HUDEP-2 (cell line): ENCODE measurements around the gene APOBEC3H.
"Not testable (repeated sequence)": the region's sequence is repeated elsewhere in the genome, so short reads cannot be mapped to it uniquely, and the experiment has no call there.

Experiments used
- DNase-seq, 76 experiments: peaks; one replicate each; lab custom pipeline; 2025; ENCODE audit not compliant: unreplicated experiment in 76 of 76; lab: John Stamatoyannopoulos, UW

APOBEC3H gene

DNA sequence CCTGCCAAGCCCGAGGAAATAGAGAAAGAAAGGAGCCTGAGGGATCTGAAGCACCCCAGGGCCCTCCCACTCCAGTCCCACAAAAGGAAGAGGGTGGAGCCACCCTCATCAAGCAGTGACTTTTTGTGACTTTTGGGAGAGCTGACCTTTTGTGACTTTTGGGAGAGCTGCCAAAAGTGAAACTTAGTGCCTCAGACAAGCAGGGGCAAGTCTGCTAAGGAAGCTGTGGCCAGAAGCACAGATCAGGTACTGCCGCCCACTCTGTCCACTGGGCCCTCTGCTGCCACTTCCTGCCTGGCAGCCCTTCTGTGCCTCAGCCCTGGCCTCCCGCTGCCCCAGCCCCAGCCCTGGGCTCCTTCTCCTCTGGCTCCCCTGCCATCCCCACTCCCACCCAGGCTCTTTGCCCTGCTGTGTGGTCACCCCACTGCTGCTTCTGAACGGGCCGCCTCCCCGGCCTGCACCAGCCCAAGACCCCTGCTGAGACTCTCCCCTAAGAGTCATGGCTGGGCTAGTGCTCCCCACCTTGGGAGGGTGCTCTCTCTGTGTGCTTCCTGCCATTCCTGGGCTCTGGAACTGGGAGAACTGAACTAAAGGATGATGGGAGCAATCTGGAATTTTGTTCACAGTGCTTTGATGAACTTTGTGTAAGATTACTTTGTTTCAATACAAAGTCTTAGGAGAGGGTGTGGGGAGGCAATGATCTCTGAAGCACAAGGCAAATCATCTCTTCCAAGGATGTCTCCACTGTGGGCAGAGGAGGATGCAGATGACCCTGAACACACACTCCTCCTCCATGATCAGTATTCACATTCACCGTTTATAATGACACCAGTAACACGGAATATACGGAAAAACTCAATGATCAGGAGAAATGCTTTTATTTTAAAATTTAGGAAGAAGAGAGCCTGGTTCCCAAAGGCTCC lies at the start of gene APOBEC3H:
TSS of gene APOBEC3H (plus strand) at position 147 of the 923 bp plus-strand sequence. CDS start 3,035 bp downstream, outside the sequence.
- DNase-seq: peak in 26 of 76 experiments; percentile 8 to 69 (median 26)

DNA sequence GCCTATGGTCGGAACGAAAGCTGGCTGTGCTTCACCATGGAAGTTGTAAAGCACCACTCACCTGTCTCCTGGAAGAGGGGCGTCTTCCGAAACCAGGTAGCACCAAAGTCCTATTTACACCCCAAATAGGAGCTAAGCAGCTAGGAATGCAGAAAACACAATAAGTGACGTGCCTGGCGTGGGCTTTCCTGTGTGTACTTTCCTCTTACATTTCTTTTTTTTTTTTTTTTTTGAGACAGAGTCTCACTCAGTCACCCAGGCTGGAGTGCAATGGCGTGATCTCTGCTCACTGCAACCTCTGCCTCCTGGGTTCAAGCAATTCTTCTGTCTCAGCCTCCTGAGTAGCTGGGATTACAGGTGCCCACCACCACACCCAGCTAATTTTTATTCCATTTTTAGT lies 47.6 kb upstream of the APOBEC3H start:
- DNase-seq: not testable (repeated sequence)

DNA sequence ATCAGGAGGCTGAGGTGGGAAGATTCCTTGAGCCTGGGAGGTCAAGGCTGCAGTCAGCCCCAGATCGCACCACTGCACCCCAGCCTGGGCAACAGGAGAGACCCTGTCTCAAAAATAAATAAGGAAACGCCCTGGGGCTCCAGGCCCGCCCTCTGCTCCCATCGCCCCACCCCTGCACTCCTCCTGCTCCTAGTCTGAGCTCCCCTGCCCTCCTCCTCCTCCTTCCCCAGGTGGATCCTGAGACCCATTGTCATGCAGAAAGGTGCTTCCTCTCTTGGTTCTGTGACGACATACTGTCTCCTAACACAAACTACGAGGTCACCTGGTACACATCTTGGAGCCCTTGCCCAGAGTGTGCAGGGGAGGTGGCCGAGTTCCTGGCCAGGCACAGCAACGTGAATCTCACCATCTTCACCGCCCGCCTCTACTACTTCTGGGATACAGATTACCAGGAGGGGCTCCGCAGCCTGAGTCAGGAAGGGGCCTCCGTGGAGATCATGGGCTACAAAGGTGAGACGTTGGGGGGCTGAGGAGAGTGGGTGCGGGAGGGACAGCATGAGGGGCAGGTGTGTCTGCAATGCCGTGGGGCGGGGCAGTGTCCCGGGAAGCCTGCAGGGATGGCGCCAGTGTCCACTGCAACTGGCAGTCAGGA lies 45.1 kb upstream of the APOBEC3H start:
- not testable (repeated sequence) for DNase-seq

DNA sequence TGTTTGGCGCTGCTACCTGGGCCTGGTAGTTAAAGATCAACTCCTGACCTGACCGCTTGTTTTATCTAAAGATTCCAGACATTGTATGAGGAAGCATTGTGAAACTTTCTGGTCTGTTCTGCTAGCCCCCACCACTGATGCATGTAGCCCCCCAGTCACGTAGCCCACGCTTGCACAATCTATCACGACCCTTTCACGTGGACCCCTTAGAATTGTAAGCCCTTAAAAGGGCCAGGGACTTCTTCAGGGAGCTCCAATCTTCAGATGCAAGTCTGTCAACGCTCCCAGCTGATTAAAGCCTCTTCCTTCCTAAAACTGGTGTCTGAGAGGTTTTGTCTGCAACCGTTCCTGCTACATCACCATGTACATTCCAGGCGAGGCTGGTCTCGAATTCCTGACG lies 41.4 kb upstream of the APOBEC3H start:
- no peak for DNase-seq

DNA sequence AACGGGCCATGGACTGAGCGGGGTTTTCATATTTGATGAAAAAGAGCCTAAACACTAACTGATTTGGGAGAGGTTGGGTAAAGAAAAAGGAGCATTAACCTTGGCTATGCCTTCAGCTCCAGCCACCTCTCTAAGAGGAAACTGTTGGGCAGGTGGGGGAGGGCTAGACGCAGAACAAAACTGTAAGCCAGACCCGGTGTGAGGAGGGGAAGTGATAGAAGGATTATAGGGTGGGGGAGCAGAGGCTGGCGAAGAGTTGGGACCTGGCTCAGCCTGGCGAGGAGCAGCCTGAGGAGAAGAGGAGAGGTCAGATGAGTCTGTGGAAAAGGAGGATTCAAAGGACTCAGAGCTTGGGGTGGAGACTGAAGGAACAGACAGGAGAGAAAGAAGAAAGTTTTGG lies 35.8 kb upstream of the APOBEC3H start:
- DNase-seq: not testable (repeated sequence)

DNA sequence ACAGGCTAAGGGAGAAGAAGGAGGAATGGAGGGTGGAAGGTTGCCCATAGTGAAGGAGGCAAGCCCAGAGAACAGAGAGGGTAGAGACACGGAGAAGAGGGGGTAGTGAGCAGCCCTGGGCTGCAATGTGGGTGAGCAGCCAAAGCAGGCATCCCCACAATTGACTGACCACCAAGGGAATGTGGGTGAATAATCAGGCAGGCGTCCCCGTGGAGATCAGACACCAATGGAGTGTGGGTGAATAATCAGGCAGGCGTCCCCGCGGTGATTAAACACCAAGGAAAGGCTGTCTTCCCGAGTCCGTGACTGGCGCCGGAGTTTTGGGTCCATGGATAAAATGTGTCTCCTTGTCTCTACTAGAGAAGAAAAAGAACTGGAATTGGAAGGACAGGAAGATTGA lies 35.1 kb upstream of the APOBEC3H start:
- DNase-seq: not testable (repeated sequence)

DNA sequence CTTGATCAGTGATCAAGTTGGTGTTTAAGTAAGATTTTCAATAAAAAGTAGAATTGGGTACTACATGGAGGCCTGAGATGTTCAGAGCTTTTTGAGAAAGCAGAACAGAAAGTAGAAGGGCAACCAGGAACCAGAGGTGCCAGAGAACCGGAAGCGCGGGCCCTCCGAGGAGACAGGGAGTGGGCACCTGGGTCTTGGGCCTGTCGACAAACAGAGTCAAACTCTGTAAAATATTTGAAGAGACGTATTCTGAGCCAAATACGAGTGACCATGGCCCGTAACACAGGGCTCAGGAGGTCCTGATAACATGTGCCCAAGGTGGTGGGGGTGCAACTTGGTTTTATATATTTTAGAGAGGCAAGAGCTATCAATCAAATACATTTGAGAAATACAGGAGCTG lies 33.1 kb upstream of the APOBEC3H start:
- DNase-seq: not testable (repeated sequence)

DNA sequence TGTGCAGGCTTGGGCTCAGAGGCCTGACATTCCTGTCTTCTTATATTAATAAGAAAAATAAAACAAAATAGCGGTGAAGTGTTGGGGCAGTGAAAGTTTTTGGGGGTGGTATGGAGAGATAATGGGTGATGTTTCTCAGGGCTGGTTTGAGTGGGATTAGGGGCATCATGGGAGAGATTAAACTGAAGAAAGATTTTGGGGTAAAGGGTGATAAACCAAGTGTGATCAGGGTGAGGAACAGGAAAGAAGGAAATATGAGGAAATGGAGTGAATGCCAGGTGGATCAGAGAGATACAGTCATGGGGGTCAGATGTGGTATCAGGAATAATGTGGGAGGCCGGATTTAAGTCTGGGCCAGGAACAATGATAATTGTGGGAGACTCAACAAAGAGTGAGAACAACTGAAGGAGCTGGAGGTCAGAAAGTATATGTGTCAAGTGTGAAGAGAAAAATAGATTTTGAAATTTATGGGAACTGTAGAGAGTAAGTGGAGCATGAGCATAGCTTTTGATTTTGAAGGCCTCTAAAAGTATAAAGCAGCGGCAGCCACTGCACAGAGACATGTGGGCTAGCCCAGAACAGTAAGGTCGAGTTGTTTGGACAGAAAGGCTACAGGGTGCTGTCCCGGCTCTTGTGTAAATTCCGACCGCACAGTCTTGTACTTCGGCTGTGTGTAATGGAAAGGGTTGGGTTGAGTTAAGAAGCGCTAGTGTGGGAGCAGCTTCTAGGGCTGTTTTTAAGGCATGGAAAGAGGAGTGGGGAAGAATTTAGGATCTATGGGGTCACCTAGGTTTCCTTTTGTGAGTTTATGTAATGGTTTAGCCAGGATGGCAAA lies 30.4 kb upstream of the APOBEC3H start:
- not testable (repeated sequence) for DNase-seq

DNA sequence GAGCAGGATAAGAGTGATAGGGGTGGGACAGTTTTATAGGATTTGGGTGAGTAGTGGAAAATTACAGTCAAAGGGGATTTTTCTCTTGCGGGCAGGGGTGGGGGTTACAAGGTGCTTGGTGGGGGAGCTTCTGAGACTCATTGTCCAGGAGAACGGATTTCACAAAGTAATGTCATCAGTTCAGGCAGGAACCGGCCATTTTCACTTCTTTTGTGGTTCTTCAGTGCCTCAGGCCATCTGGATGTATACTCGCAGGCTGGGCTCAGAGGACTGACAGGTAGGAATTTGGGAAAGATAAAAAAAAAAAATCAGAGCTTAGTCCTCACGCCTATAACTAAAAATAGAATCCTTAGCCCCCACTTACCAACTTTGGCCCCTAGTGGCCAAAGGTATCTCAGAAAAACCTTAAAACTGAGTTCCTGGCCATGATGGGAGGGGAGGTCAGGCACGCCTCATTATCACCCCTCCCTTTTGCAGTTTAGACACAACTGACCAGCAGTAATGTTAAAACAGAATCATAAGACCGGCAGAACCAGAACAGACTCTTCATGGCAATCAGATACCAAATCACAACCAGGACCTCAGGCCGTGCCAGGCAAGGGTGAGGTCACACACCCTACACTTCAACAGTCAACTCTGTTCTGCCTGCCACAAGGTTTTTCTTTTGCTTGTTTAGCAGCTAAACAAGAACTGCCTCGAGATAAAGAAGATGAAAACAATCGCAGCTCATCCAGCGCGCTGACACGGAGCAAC lies 28.8 kb upstream of the APOBEC3H start:
- DNase-seq: no peak

DNA sequence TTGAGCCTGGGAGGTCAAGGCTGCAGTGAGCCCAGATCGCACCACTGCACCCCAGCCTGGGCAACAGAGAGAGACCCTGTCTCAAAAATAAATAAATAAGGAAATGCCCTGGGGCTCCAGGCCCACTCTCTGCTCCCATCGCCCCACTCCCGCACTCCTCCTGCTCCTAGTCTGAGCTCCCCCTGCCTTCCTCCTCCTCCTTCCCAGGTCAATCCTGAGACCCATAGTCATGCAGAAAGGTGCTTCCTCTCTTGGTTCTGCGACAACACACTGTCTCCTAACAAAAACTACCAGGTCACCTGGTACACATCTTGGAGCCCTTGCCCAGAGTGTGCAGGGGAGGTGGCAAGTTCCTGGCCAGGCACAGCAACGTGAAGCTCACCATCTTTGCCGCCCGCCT lies 26.9 kb upstream of the APOBEC3H start:
- DNase-seq: no peak

DNA sequence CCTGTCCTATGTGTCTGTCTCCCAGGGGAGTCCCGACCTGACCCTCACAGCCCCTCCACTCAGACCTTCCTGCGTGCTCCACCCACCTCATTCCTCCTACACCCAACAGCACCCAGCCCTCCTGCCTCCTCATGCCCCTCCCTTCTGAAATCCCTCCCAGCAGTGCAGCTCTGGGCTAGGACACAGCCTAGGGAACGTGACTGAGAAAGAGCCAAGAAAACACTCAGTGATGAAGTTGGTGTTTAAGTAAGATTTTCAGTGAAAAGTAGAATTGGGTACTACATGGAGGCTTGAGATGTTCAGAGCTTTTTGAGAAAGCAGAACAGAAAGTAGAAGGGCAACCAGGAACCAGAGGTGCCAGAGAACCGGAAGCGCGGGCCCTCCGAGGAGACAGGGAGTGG lies 24.5 kb upstream of the APOBEC3H start:
- not testable (repeated sequence) for DNase-seq

DNA sequence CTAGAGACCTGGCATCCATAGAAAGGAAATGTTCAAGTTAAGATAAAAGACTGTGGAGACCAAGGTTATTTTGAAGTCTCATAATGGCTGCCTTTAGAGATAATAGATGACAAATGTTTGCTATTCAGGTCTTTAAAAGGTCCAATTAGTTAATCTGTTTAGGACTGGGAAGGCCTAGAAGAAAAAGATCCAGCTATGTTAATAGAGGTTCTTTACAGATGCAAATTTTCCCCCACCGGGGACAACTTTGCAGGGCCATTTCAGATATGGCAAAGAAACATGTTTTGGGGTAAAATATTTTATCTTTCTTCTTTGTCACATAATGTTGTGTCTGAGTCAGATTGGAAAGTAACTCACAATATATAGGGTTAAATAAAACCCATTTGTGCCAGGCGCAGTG lies 23.1 kb upstream of the APOBEC3H start:
- DNase-seq: no peak

DNA sequence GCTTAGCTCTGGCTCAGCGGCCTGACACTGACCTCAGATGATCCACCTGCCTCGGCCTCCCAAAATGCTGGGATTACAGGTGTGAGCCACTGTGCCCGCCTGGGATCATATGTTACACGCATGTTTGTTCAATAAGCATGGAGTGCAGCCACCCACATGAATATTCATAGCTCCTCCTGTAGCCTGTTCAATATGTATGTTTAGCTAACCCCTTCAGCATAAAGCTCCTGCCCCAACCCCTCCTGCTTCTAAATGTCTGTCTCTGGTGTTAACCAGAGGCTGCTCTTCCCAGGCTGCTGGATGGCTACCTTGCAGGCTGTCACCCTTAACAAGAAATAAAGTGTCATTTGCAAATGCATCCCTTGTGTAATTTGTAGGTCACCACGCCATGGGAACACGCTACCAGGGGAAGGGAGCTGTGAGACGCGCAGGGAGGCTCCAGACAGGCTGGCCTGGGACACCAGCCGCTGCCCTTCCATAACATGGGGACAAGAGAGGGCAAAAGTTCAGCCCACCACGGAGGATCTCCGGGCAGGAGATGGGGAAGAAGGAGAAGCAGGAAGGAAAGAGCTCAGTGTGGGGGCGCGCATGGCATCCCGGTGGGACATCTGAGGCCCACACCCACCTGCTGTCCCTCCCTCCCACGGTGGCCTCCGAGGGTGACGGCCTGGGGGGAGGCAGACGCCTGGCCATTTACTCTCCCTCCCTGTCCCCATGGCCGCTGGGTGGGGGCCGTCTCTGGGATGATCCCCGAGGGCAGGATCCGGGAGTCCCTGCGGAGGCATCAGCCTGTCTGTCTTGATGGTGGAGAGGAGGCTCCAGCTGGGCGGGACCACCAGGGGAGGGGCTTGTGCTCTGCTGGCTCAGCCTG lies 20.7 kb upstream of the APOBEC3H start:
- DNase-seq: not testable (repeated sequence)

DNA sequence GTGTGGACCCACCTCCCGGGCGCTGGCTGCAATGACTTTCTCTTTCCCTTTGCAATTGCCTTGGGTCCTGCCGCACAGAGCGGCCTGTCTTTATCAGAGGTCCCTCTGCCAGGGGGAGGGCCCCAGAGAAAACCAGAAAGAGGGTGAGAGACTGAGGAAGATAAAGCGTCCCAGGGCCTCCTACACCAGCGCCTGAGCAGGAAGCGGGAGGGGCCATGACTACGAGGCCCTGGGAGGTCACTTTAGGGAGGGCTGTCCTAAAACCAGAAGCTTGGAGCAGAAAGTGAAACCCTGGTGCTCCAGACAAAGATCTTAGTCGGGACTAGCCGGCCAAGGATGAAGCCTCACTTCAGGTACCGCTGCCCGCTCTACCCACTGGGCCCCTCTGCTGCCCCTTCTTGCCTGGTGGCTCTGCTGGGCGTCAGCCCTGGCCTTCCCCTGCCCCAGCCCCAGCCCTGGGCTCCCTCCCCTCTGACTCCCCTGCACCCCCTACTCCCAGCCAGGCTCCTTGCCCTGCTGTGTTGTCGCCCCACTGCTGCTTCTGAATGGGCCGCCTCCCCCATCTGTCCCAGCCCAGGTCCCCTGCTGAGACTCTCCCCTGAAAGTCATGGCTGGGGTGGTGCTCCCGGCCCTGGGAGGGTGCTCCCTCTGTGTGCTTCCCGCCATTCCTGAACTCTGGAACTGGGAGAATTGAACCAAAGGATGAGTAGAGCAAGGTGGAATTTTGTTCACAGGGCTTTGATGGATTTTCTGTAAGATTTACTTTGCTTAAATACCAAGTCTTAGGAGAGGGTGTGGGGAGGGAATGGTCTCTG lies 19.8 kb upstream of the APOBEC3H start, which contains the start of gene APOBEC3G:
TSS of gene APOBEC3G (plus strand) at position 250 of the 815 bp plus-strand sequence. CDS start at position 337, 87 bp downstream.
- DNase-seq: peak in 74 of 76 experiments; percentile 11 to 82 (median 62)

DNA sequence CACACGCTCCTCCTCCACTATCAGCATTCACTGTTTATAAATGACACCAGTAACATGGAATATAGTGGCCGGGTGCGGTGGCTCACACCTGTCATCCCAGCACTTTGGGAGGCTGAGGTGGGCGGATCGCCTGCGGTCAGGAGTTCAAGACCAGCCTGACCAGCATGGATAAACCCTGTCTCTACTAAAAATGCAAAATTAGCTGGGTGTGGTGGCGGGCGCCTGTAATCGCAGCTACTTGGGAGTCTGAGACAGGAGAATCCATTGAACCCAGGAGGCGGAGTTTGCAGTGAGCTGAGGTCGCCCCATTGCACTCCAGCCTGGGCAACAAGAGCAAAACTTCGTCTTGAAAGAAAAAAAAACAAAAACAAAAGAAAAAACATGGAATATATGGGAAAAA lies 19.1 kb upstream of the APOBEC3H start:
- DNase-seq: not testable (repeated sequence)

DNA sequence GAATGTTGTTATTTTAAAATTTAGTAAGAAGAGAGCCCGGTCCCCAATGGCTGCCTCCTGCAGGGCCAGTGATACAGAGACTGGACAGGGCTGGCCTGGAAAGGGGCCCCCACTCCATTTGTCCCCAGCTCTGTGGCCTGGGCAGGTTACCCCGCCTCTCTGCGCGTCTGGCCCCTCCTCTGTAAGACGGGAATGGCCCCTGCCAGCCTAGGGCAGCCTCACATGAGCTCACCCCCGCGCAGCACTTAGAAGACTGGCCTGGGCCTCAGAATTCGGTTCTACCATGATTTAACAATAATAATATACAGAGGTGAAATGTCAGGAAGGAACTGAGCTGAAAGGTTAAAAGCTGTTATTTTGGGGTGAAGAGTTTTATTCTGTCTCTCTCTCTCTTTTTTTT lies 18.7 kb upstream of the APOBEC3H start:
- no peak for DNase-seq

DNA sequence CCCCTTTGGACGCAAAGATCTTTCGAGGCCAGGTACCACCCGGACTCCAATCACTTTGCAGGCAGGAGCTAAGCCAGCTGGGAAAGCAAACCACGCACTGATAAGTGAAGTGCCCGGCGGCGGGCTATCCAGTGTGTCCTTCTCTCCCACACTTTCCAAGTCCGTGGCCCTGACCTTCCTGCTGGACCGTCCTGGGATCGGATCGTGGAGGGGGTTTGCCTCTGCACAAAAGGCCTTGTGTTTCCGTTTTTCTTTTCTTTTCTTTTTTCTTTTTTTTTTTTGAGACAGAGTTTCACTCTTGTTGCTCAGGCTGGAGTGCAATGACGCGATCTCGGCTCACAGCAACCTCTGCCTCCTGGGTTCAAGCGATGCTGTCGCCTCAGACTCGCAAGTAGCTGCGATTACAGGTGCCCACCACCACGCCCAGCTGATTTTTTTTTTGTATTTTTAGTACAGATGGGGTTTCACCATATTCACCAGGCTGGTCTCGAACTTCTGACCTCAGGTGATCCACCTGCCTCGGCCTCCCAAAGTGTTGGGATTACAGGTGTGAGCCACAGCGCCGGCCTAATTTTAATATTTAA lies 17.9 kb upstream of the APOBEC3H start:
- not testable (repeated sequence) for DNase-seq
